Body of pancreas (tissue), 4 donors: ENCODE measurements around the gene INVS.

Source experiments
- CTCF ChIP-seq, 7 experiments: fragments of 450-650 bp in 4 of 7; fragments of 200-600 bp in 3 of 7; sonication (generic) in 3 of 7; IDR thresholded peaks; one replicate each; pipeline ENCODE4 v1.5.1; 2016 to 2019; ENCODE audit warnings: antibody characterized with exemption in 7 of 7
- POLR2A ChIP-seq, 3 donors: fragments of 450-650 bp; IDR thresholded peaks; one replicate each; pipeline ENCODE4 v1.6.1; 2016; ENCODE audit warnings: antibody characterized with exemption in 3 of 3, mild to moderate bottlenecking in 2 of 3

GRCh38 chr9:100284247-100284646 lies 185.2 kb downstream of the INVS start:
- TF ChIP-seq CTCF (IDR thresholded peaks at IDR 0.05) (no peak), POLR2A (IDR thresholded peaks at IDR 0.05) (no peak)
